ENCODE measurements around the gene ADGRG6. TPM values are rescaled to one million over a fixed set of nuclear protein-coding genes. Genes with fewer than 3 reads are reported as not detected.
"Not testable (repeated sequence)": the region's sequence is repeated elsewhere in the genome, so short reads cannot be mapped to it uniquely, and the experiment has no call there.

ADGRG6 gene
- total RNA-seq, 4 donors from 2014 or later = 56.6 to 147 (median 69.1) TPM

- no peak overlapping the region for H3K27ac ChIP-seq
- H3K36me3 ChIP-seq = peaks cover 3% of the 10 kb centered on the region
- WGBS = 76% methylated on average over 1 of the region's 1 CpG
- DNase-seq (ENCODE audit: low spot score in 2 of 2) = no peak
- H3K4me1 ChIP-seq = peaks cover 7% of the 10 kb centered on the region
- TF ChIP-seq POLR2A (IDR thresholded peaks at IDR 0.05) = no peak
- no peak for TF ChIP-seq CTCF (IDR thresholded peaks at IDR 0.05)
- TF ChIP-seq EP300 (IDR thresholded peaks at IDR 0.05) = no peak
- no peak for TF ChIP-seq POLR2AphosphoS5 (IDR thresholded peaks at IDR 0.05)
- no peaks in the 10 kb centered on the region for H3K27me3 ChIP-seq
- no peaks in the 10 kb centered on the region for H3K9me3 ChIP-seq
- H3K4me3 ChIP-seq = no peak overlapping the region
Measured at GRCh38 chr6:142417331-142417750, 115.5 kb downstream of the ADGRG6 start.

GRCh38 chr6:142419071-142419470 lies 117.3 kb downstream of the ADGRG6 start:
- peaks cover 3% of the 10 kb centered on the region for H3K36me3 ChIP-seq
- 74% methylated on average over 3 of the region's 3 CpGs for WGBS

GRCh38 chr6:142420802-142421201 lies 119.0 kb downstream of the ADGRG6 start:
- Histone ChIP-seq H3K4me3 (no peak overlapping the region), H3K36me3 (peaks cover 3% of the 10 kb centered on the region), H3K27ac (no peak overlapping the region), H3K4me1 (no peaks in the 10 kb centered on the region), H3K9me3 (no peaks in the 10 kb centered on the region), H3K27me3 (no peaks in the 10 kb centered on the region)
- TF ChIP-seq POLR2A (IDR thresholded peaks at IDR 0.05) (no peak), EP300 (IDR thresholded peaks at IDR 0.05) (no peak), POLR2AphosphoS5 (IDR thresholded peaks at IDR 0.05) (no peak), CTCF (IDR thresholded peaks at IDR 0.05) (no peak)
- DNase-seq (ENCODE audit: low spot score in 2 of 2) = no peak

More at GRCh38 chr6:142419071-142419470, 117.3 kb downstream of the ADGRG6 start:
- Histone ChIP-seq H3K27me3 (no peaks in the 10 kb centered on the region), H3K9me3 (no peaks in the 10 kb centered on the region), H3K4me3 (no peak overlapping the region), H3K4me1 (no peaks in the 10 kb centered on the region), H3K27ac (no peak overlapping the region)
- no peak for TF ChIP-seq CTCF (IDR thresholded peaks at IDR 0.05)
- no peak for TF ChIP-seq POLR2A (IDR thresholded peaks at IDR 0.05)
- no peak for TF ChIP-seq EP300 (IDR thresholded peaks at IDR 0.05)
- TF ChIP-seq POLR2AphosphoS5 (IDR thresholded peaks at IDR 0.05) = no peak
- no peak for DNase-seq (ENCODE audit: low spot score in 2 of 2)

GRCh38 chr6:142421285-142422117 lies 119.7 kb downstream of the ADGRG6 start:
- no peak for TF ChIP-seq CTCF (IDR thresholded peaks at IDR 0.05)
- TF ChIP-seq POLR2AphosphoS5 (IDR thresholded peaks at IDR 0.05) = no peak
- no peak for TF ChIP-seq POLR2A (IDR thresholded peaks at IDR 0.05)
- TF ChIP-seq EP300 (IDR thresholded peaks at IDR 0.05) = no peak
- no peak for DNase-seq (ENCODE audit: low spot score in 2 of 2)

GRCh38 chr6:142426444-142427132 lies 124.8 kb downstream of the ADGRG6 start:
- not testable (repeated sequence) for H3K4me3 ChIP-seq; H3K9me3 ChIP-seq; DNase-seq (ENCODE audit: low spot score in 2 of 2); H3K27ac ChIP-seq; H3K4me1 ChIP-seq; H3K27me3 ChIP-seq
- H3K36me3 ChIP-seq = peaks cover 11% of the 10 kb centered on the region
- 100% methylated on average over 1 of the region's 2 CpGs for WGBS

More at GRCh38 chr6:142421285-142422117, 119.7 kb downstream of the ADGRG6 start:
- no peak overlapping the region for H3K27ac ChIP-seq
- no peaks in the 10 kb centered on the region for H3K9me3 ChIP-seq
- H3K4me3 ChIP-seq = no peak overlapping the region
- H3K4me1 ChIP-seq = no peaks in the 10 kb centered on the region
- H3K36me3 ChIP-seq = peaks cover 6% of the 10 kb centered on the region
- H3K27me3 ChIP-seq = no peaks in the 10 kb centered on the region

- peaks cover 11% of the 10 kb centered on the region for H3K36me3 ChIP-seq
- H3K9me3 ChIP-seq; H3K4me1 ChIP-seq; H3K4me3 ChIP-seq; H3K27me3 ChIP-seq; DNase-seq (ENCODE audit: low spot score in 2 of 2); H3K27ac ChIP-seq: not testable (repeated sequence)
- 93% methylated on average over 2 of the region's 2 CpGs for WGBS
Measured at GRCh38 chr6:142428468-142428867, 126.7 kb downstream of the ADGRG6 start.

All from suprapubic skin (tissue), 4 donors.